HG03060 (cell line): ENCODE data around the gene FAM131A.

Source experiments
- ATAC-seq: cut with Tn5 transposase; IDR thresholded peaks from one replicate; pipeline ENCODE4 v1.9.1; 2021; ENCODE audit warnings: low read depth, moderate number of reproducible peaks; ENCODE audit not compliant: unreplicated experiment

FAM131A gene

DNA sequence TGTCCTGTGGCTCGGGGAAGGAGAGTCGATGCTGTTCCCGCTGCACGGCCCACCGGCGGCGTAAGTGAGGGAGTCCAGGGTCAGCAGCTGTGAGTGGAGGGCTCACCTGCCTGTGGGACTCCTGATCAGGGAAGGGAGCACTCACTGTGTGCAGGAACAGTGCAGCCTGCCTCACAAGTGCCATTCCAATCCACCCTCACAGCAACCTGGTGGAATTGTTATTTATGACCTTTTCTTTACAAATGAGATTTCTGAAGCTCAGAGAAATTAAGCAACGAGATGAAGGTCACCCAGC lies 51.5 kb downstream of the FAM131A start:
- ATAC-seq = no peak

DNA sequence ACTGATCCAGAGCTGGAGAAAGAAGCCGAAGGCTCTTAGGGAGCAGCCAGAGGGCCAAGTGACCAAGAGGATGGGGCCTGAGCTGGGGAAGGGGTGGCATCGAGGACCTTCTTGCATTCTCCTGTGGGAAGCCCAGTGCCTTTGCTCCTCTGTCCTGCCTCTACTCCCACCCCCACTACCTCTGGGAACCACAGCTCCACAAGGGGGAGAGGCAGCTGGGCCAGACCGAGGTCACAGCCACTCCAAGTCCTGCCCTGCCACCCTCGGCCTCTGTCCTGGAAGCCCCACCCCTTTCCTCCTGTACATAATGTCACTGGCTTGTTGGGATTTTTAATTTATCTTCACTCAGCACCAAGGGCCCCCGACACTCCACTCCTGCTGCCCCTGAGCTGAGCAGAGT lies 52.0 kb downstream of the FAM131A start:
- ATAC-seq = no peak

DNA sequence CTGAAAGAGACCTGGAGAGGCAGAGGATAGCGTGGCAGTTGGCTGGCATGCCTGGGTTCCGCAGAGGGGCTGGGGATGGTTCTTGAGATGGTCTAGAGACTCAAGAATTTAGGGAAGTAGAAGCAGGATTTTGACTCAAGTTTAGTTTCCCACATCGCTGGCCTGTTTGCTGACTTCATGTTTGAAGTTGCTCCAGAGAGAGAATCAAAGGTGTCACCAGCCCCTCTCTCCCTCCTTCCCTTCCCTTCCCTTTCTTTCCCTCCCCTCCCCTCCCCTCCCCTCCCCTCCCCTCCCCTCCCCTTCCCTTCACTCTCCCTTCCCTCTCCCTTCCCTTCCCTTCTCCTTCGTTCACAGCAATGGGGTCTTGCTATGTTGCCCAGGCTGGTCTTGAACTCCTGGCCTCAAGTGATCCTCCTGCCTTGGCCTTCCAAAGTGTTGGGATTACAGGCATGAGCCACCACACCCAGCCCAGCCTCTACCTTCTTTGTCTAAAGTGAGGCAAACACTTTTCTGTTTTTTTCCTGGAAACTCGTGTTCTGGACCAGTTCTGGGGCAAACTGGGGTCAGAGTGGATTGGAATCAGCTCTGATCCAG lies 52.6 kb downstream of the FAM131A start:
- ATAC-seq = no peak

DNA sequence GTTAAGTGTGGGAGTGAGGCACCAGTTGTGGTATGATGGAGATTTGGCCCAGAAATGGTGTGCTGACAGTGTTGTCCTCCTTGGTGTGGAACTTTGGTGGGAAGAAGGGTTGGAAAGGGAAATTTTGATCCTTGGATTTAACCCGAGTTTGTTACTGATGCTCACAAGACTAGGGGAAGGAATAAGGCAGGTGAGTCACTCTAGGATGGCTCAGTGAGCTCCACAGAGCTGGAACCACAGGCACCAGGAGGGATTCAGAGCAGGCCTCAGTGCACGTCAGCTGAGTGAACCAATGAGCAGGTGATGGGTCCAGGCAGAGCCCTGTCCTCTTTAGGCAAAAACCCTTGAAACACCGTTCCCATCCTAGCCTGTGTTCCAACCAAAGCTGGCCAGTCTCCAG lies 53.9 kb downstream of the FAM131A start:
- ATAC-seq = no peak

DNA sequence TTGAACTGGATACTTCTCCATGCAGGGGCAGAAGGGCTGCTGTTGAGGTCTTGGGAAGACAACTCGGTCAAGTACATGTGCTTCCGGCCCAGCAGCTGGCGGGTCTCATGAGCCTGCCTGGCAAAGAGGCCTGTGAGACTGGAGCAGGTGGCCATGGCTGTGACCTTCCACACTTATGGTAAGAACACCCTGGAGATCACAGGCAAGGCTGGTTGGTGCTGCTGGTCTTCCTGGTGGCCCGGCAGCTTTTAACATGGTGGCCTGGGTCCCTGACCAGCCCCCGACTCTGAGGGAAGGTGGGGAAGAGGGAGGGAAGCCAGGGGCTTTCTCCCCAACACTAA lies 57.9 kb downstream of the FAM131A start:
- no peak for ATAC-seq
